ENCODE measurements around the gene NKAIN1. TPM values are rescaled to one million over a fixed set of nuclear protein-coding genes. Genes with fewer than 3 reads are reported as not detected.

The NKAIN1 gene
- total RNA-seq, 1 donor from 2014 or later = 2.2 TPM

- TF ChIP-seq, protein P1, sequence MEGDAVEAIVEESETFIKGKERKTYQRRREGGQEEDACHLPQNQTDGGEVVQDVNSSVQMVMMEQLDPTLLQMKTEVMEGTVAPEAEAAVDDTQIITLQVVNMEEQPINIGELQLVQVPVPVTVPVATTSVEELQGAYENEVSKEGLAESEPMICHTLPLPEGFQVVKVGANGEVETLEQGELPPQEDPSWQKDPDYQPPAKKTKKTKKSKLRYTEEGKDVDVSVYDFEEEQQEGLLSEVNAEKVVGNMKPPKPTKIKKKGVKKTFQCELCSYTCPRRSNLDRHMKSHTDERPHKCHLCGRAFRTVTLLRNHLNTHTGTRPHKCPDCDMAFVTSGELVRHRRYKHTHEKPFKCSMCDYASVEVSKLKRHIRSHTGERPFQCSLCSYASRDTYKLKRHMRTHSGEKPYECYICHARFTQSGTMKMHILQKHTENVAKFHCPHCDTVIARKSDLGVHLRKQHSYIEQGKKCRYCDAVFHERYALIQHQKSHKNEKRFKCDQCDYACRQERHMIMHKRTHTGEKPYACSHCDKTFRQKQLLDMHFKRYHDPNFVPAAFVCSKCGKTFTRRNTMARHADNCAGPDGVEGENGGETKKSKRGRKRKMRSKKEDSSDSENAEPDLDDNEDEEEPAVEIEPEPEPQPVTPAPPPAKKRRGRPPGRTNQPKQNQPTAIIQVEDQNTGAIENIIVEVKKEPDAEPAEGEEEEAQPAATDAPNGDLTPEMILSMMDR (IDR thresholded peaks at IDR 0.05) = no peak
- DNase-seq (ENCODE audit: extremely low spot score, unreplicated experiment) = no peak
- Mint-ChIP-seq H3K4me3 (ENCODE audit: unreplicated experiment) (no peak overlapping the region), H3K4me1 (ENCODE audit: unreplicated experiment) (no peaks in the 10 kb centered on the region), H3K9me3 (ENCODE audit: unreplicated experiment) (no peaks in the 10 kb centered on the region), H3K27ac (ENCODE audit: unreplicated experiment) (no peak overlapping the region), H3K27me3 (ENCODE audit: unreplicated experiment) (no peaks in the 10 kb centered on the region), H3K36me3 (ENCODE audit: unreplicated experiment) (no peaks in the 10 kb centered on the region)
Observed at GRCh38 chr1:31207569-31207968, 32.1 kb downstream of the NKAIN1 start.

- no peaks in the 10 kb centered on the region for H3K27me3 Mint-ChIP-seq (ENCODE audit: unreplicated experiment)
- H3K36me3 Mint-ChIP-seq (ENCODE audit: unreplicated experiment) = no peaks in the 10 kb centered on the region
- no peaks in the 10 kb centered on the region for H3K4me1 Mint-ChIP-seq (ENCODE audit: unreplicated experiment)
- TF ChIP-seq, protein P1 (IDR thresholded peaks at IDR 0.05) = no peak
- H3K4me3 Mint-ChIP-seq (ENCODE audit: unreplicated experiment) = no peak overlapping the region
- H3K9me3 Mint-ChIP-seq (ENCODE audit: unreplicated experiment) = no peaks in the 10 kb centered on the region
- DNase-seq (ENCODE audit: extremely low spot score, unreplicated experiment) = no peak
- no peak overlapping the region for H3K27ac Mint-ChIP-seq (ENCODE audit: unreplicated experiment)
Observed at GRCh38 chr1:31207046-31207445, 32.6 kb downstream of the NKAIN1 start.

GRCh38 chr1:31203215-31203614, 36.5 kb downstream of the NKAIN1 start:
- H3K36me3 Mint-ChIP-seq (ENCODE audit: unreplicated experiment) = no peaks in the 10 kb centered on the region
- DNase-seq (ENCODE audit: extremely low spot score, unreplicated experiment) = no peak
- H3K27me3 Mint-ChIP-seq (ENCODE audit: unreplicated experiment) = peaks cover 3% of the 10 kb centered on the region
- no peaks in the 10 kb centered on the region for H3K4me1 Mint-ChIP-seq (ENCODE audit: unreplicated experiment)
- H3K9me3 Mint-ChIP-seq (ENCODE audit: unreplicated experiment) = no peaks in the 10 kb centered on the region
- H3K27ac Mint-ChIP-seq (ENCODE audit: unreplicated experiment) = no peak overlapping the region
- TF ChIP-seq, protein P1 (IDR thresholded peaks at IDR 0.05) = no peak
- no peak overlapping the region for H3K4me3 Mint-ChIP-seq (ENCODE audit: unreplicated experiment)

DNA sequence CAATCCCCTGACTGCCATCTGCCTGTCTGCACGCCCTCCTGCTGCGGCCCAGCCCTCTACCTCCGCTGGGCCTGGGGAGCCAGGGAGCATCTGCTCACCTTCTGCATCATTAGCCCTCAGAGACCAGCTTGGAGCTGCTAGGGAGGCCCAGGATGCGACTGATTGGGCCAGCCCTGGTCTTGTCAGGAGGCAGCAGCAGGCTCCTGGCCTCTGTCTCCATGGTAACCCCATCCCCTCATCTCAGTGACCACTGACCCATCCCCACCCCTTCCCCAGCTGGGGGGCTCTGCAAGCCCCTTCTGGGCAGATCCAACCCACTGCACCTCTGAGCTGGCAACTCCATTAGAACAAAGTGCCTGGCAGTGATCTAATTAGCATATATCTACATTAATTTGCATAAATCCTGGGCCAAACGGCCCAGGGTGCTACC, 37.7 kb downstream of the NKAIN1 start:
- Mint-ChIP-seq H3K27ac (ENCODE audit: unreplicated experiment) (no peak overlapping the region), H3K4me1 (ENCODE audit: unreplicated experiment) (no peaks in the 10 kb centered on the region), H3K36me3 (ENCODE audit: unreplicated experiment) (no peaks in the 10 kb centered on the region), H3K27me3 (ENCODE audit: unreplicated experiment) (peaks cover 3% of the 10 kb centered on the region), H3K9me3 (ENCODE audit: unreplicated experiment) (no peaks in the 10 kb centered on the region), H3K4me3 (ENCODE audit: unreplicated experiment) (no peak overlapping the region)
- DNase-seq (ENCODE audit: extremely low spot score, unreplicated experiment) = no peak
- TF ChIP-seq, protein P1 (IDR thresholded peaks at IDR 0.05) = no peak

GRCh38 chr1:31199949-31200348, 39.7 kb downstream of the NKAIN1 start:
- no peak overlapping the region for H3K4me3 Mint-ChIP-seq (ENCODE audit: unreplicated experiment)
- H3K27me3 Mint-ChIP-seq (ENCODE audit: unreplicated experiment) = peaks cover 3% of the 10 kb centered on the region
- H3K36me3 Mint-ChIP-seq (ENCODE audit: unreplicated experiment) = no peaks in the 10 kb centered on the region
- H3K9me3 Mint-ChIP-seq (ENCODE audit: unreplicated experiment) = no peaks in the 10 kb centered on the region
- no peaks in the 10 kb centered on the region for H3K4me1 Mint-ChIP-seq (ENCODE audit: unreplicated experiment)
- H3K27ac Mint-ChIP-seq (ENCODE audit: unreplicated experiment) = no peak overlapping the region
- no peak for DNase-seq (ENCODE audit: extremely low spot score, unreplicated experiment)
- TF ChIP-seq, protein P1 (IDR thresholded peaks at IDR 0.05) = no peak
